Naive thymus-derived CD8-positive, alpha-beta T cell (primary cell): ENCODE data around the gene TMEFF2. TPM values are rescaled to one million over a fixed set of nuclear protein-coding genes. Genes with fewer than 3 reads are reported as not detected.
"Not testable (repeated sequence)": the region's sequence is repeated elsewhere in the genome, so short reads cannot be mapped to it uniquely, and the experiment has no call there.

Source experiments
- ATAC-seq, 2 donors: fragments of 150-1000 bp; cut with Tn5 transposase in 1 of 2; sonication (Bioruptor Pico), chemical (Tn5 transposase) in 1 of 2; 1 replicate in 1 of 2; 2 replicates in 1 of 2; pipeline ENCODE4 v1.10.0; 2021; ENCODE audit warnings: mild to moderate bottlenecking in 2 of 2, moderate library complexity in 2 of 2
- POLR2A ChIA-PET: fragments of 350-600 bp; sonication (Branson Sonifier 250); formaldehyde crosslinking; loops from one replicate; lab custom pipeline; 2021; ENCODE audit warnings: antibody characterized with exemption; lab: Charles Lee
- DNase-seq, 10 donors: peaks; one replicate each; pipeline versions ENCODE4 v3.0.0 to v3.0.0-alpha.2; 2020 to 2022
- H3K27ac Mint-ChIP-seq, 10 donors: one replicate each; pipeline ENCODE4 v1.8.0; 2020 to 2022; ENCODE audit warnings: mild to moderate bottlenecking in 10 of 10, mixed read lengths in 10 of 10, moderate library complexity in 4 of 10, inconsistent platforms in 1 of 10
- H3K27me3 Mint-ChIP-seq, 5 donors: one replicate each; pipeline ENCODE4 v1.8.0; 2021 to 2022; ENCODE audit warnings: mixed read lengths in 5 of 5
- H3K36me3 Mint-ChIP-seq, 3 donors: one replicate each; pipeline ENCODE4 v1.8.0; 2020 to 2022; ENCODE audit warnings: mixed read lengths in 3 of 3, mild to moderate bottlenecking in 2 of 3, inconsistent platforms in 1 of 3
- H3K4me1 Mint-ChIP-seq, 4 donors: one replicate each; pipeline ENCODE4 v1.8.0; 2021 to 2022; ENCODE audit warnings: mixed read lengths in 4 of 4
- H3K4me3 Mint-ChIP-seq, 10 donors: one replicate each; pipeline ENCODE4 v1.8.0; 2020 to 2022; ENCODE audit warnings: mild to moderate bottlenecking in 10 of 10, mixed read lengths in 10 of 10, moderate library complexity in 6 of 10, inconsistent platforms in 1 of 10
- H3K9me3 Mint-ChIP-seq, 9 donors: one replicate each; pipeline ENCODE4 v1.8.0; 2020 to 2022; ENCODE audit warnings: mixed read lengths in 9 of 9, mild to moderate bottlenecking in 3 of 9, inconsistent platforms in 1 of 9, moderate library complexity in 1 of 9
- polyA plus RNA-seq, 3 donors: library from polyadenylated mRNA; unstranded; fragments of 300-500 nt; fragmentation: Illumina TruSeq; gene quantifications; one replicate each; pipeline ENCODE4 v1.2.3, GENCODE V29; 2021
- total RNA-seq, 8 experiments: library from RNA in 2 of 8; stranded (reverse) in 2 of 8; gene quantifications; one replicate each; pipeline ENCODE4 v1.2.3 and lab custom pipeline; 2021 to 2026

TMEFF2 gene
- total and polyA plus RNA-seq, 5 experiments from 2014 or later: not detected

DNA sequence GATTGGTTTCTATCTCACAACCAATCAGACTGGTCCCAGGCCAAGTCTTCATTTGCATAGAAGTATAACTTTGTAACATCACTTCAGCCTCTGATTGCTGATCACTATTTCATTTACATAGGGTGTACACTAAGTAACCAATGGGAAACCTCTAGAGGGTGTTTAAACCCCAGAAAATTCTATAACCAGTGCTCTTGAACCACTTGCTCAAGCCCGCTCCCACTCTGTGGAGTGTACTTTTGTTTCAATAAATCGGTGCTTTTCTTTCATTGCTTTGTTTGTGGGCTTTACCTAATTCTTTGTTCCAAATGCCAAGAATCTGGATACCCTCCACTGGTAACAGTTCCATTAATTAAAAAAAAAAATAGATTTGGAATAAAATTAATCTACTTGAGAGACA is 77.0 kb downstream of the TMEFF2 start:
- Mint-ChIP-seq H3K27me3 (peaks cover 0 to 11% (median 3%) of the 10 kb centered on the region in 5 donors), H3K36me3 (no peaks in the 10 kb centered on the region), H3K4me3 (no peak overlapping the region), H3K9me3 (peaks cover 0 to 11% (median 2%) of the 10 kb centered on the region in 9 donors), H3K4me1 (no peaks in the 10 kb centered on the region), H3K27ac (no peak overlapping the region)
- DNase-seq: no peak
- POLR2A ChIA-PET: no interaction called here
- no peak for ATAC-seq

DNA sequence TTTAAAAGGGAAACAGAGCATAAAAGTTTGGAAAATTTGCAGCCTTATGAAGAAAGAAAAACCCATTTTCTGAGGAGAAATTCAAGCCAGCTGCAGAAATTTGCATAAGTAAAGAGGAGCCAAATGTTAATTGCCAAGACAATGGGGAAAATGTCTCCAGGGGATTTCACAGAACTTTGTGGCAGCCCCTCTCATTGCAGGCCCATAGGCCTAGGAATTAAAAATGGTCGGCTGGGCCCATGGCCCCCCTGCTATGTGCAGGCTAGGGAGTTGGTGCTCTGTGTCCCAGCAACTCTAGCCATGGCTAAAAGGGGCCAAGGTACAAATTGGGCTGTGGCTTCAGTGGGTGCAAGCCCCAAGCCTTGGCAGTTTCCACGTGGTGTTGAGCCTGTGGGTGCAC is 83.2 kb downstream of the TMEFF2 start:
- H3K9me3 Mint-ChIP-seq, H3K36me3 Mint-ChIP-seq, DNase-seq, H3K27ac Mint-ChIP-seq, POLR2A ChIA-PET, H3K4me1 Mint-ChIP-seq, ATAC-seq, H3K4me3 Mint-ChIP-seq: not testable (repeated sequence)
- peaks cover 0 to 10% (median 2%) of the 10 kb centered on the region in 5 donors for H3K27me3 Mint-ChIP-seq

DNA sequence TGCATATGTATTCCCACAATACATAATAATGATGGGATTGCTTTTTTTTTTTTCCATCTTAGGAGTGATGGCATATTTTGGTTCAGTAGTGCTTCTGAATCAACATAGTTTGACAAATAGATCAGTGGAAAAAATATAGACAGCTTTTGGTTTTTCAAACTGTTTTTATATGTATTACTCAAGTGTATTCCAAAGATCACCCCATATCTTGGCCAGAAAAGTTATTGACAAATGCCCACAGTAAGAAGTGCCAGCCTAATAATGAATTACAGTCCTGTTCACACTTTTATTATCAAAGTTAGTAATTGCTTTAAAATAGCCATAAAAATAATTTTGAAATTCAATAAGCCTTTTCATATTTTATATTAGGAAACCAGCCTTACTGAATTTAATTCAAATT is 95.0 kb downstream of the TMEFF2 start:
- H3K36me3 Mint-ChIP-seq: no peaks in the 10 kb centered on the region
- peaks cover 0 to 22% (median 5%) of the 10 kb centered on the region in 5 donors for H3K27me3 Mint-ChIP-seq
- POLR2A ChIA-PET: no interaction called here
- H3K9me3 Mint-ChIP-seq: no peaks in the 10 kb centered on the region
- no peak for DNase-seq
- no peaks in the 10 kb centered on the region for H3K4me1 Mint-ChIP-seq
- no peak for ATAC-seq
- no peak overlapping the region for H3K27ac Mint-ChIP-seq
- H3K4me3 Mint-ChIP-seq: no peak overlapping the region

DNA sequence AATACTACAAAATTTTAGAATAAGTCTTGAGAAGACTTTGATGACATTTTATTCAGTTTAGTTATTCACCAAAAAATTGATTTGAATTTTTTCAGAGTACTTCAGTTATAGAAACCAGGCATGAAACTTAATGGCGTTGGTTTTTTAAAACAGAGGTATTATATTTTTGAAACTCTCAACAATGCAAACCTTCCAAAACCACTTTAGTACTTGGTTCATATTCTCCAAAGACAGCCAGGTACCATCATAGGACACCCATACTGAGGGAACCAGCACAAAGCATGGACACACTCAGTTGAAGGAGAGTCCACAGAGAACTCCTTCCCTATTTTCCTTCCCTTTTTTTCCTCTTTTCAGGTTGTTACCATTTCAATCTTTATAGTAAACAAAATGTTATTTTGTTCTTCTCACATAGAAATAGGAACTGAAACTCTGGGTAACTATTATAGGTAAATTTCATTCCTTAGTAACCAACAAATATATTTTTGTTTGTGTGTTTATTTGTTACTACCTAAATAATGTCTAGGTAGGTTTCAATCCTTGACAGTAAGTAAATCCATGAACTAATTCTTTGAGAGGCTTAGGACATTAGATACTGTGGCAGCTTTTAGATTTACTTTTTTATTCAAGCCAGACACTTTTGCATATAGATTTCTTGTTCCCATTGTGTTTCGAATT is 95.8 kb downstream of the TMEFF2 start:
- DNase-seq (no peak), ATAC-seq (no peak)
- H3K27me3 Mint-ChIP-seq: peaks cover 0 to 18% (median 5%) of the 10 kb centered on the region in 5 donors
- H3K4me1 Mint-ChIP-seq: no peaks in the 10 kb centered on the region
- H3K4me3 Mint-ChIP-seq: no peak overlapping the region
- no peaks in the 10 kb centered on the region for H3K36me3 Mint-ChIP-seq
- no peaks in the 10 kb centered on the region for H3K9me3 Mint-ChIP-seq
- no peak overlapping the region for H3K27ac Mint-ChIP-seq
- POLR2A ChIA-PET: no interaction called here

DNA sequence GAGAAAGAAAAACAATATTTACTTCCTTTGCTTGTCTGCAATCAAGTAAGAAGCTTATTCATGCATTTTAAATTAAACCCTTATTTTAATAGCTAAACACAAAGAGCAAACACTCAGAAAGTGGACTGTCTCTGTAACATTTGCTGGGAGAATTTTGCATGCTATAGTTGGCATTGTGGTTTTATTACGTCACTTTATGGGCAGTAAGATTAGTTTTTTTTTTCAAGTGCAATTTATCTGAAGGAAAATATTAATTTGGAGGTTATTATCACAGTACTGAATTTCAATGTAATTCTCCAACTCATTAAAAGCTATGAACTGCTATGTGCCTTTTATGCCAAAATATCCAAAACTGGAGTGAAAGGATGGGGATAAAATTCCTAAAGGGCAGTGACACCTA is 103.3 kb downstream of the TMEFF2 start:
- no peaks in the 10 kb centered on the region for H3K36me3 Mint-ChIP-seq
- H3K27ac Mint-ChIP-seq: no peak overlapping the region
- POLR2A ChIA-PET: no interaction called here
- H3K4me1 Mint-ChIP-seq: no peaks in the 10 kb centered on the region
- ATAC-seq: no peak
- no peaks in the 10 kb centered on the region for H3K9me3 Mint-ChIP-seq
- no peak for DNase-seq
- no peak overlapping the region for H3K4me3 Mint-ChIP-seq
- H3K27me3 Mint-ChIP-seq: peaks cover 0 to 5% (median 0%) of the 10 kb centered on the region in 5 donors

DNA sequence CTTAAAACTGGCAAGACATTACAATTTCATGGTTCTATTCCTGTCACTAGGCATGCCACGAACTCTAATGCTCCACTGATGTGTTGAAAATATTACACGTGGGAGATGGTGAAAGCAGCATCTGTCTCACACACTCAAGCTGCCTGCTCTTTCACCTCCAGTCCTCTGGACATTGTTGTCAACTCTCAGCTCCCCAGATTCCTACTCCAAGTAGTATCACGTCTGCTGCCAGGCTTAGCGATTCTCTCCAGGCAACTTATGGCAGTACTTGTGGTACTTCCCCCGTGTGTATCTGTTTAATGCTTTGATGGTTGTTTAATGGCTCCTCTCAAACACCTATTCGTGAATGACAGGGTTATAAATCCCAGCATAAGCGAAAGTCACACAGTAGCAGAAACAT is 103.8 kb downstream of the TMEFF2 start:
- Mint-ChIP-seq H3K9me3 (no peaks in the 10 kb centered on the region), H3K27me3 (peaks cover 0 to 5% (median 0%) of the 10 kb centered on the region in 5 donors), H3K36me3 (no peaks in the 10 kb centered on the region), H3K4me3 (no peak overlapping the region), H3K4me1 (no peaks in the 10 kb centered on the region), H3K27ac (no peak overlapping the region)
- POLR2A ChIA-PET: no interaction called here
- ATAC-seq: no peak
- DNase-seq: no peak

DNA sequence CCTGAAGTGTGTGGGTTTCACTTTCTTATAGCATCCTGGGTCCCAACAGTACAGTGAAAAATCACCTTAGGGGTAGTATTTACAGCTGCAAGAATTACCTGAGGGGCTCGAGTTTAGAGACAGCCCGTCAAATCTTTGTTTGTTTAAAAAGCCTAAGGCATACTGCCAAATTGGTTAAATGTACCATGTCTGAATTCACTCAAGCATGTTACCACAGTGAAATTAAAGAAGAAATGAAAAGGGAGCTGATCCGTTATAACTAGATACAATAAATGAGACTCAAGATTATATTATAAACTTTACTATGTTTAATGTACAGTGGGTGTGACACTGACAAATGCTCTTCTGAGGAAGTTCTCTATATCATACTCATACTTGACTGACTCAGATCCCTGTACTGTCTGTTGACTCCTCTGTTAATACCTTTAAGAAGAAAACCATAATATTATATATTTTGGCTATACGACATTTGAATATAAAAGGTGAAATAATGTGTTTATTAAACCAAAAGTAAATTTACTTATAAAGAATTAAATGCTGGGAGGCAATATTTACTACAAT is 107.3 kb downstream of the TMEFF2 start:
- DNase-seq: no peak
- Mint-ChIP-seq H3K9me3 (no peaks in the 10 kb centered on the region), H3K27me3 (peaks cover 0 to 5% (median 0%) of the 10 kb centered on the region in 5 donors), H3K36me3 (no peaks in the 10 kb centered on the region), H3K4me1 (no peaks in the 10 kb centered on the region), H3K27ac (no peak overlapping the region), H3K4me3 (no peak overlapping the region)
- POLR2A ChIA-PET: no interaction called here
- no peak for ATAC-seq

DNA sequence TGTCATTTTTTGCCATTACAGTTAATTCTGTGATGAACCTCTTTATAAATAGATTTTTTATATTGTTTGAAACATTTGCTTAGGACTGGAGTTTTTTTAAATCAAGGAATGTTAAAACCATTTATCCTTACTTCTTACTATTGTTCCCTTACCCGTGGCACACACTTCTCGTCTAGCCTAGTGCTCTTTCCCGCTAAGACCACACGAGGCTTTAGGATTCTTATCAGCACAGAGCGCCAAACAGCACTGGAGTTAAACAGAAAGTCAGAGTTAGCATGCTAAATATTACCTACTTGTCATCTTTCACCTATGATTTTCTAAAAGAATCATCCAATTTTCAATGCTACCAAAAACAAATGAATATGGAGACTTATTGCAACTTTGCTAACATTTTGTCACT is 112.6 kb downstream of the TMEFF2 start:
- H3K4me1 Mint-ChIP-seq: peaks cover 0 to 2% (median 0%) of the 10 kb centered on the region in 4 donors
- peaks cover 0 to 2% (median 0%) of the 10 kb centered on the region in 5 donors for H3K27me3 Mint-ChIP-seq
- POLR2A ChIA-PET: no interaction called here
- DNase-seq (no peak), ATAC-seq (no peak)
- H3K9me3 Mint-ChIP-seq: no peaks in the 10 kb centered on the region
- no peaks in the 10 kb centered on the region for H3K36me3 Mint-ChIP-seq
- no peak overlapping the region for H3K4me3 Mint-ChIP-seq
- H3K27ac Mint-ChIP-seq: no peak overlapping the region

DNA sequence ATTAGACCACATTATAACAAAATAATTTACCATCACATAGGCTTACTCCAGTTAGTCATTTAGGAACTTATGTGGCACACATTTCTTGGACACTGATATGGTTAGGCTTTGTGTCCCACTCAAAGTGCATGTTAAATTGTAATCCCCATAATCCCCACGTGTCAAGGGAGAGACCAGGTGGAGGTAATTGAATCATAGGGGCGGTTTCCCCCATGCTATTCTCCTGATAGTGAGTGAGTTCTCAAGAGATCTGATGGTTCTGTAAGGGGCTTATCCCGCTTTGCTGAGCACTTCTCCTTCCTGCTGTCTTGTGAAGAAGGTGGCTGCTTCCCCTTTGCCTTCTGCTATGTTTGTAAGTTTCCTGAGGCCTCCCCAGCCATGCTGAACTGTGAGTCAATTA is 114.6 kb downstream of the TMEFF2 start:
- H3K9me3 Mint-ChIP-seq, H3K27ac Mint-ChIP-seq, ATAC-seq, H3K36me3 Mint-ChIP-seq, DNase-seq, POLR2A ChIA-PET, H3K27me3 Mint-ChIP-seq, H3K4me3 Mint-ChIP-seq: not testable (repeated sequence)
- peaks cover 6 to 10% (median 7%) of the 10 kb centered on the region in 4 donors for H3K4me1 Mint-ChIP-seq

DNA sequence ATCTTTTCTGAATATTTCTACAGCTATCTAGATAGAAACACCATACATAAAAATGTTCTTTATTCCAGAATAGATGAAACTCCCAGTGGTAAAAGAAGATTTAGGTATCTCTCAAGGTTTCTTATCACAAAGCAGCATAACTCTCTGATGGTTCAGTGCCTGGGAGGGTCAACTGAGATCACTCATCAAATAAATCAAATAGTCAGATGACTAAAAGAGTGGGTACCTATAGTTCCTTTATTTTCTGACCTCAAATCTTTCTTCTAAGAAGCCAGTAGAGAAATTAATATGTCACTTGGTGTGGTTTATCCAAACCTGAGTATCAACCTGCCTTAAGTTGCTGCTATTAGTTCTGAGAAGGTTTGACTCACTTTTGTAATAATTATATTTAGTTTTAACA is 120.9 kb downstream of the TMEFF2 start:
- Mint-ChIP-seq H3K9me3 (no peaks in the 10 kb centered on the region), H3K27me3 (peaks cover 0 to 1% (median 0%) of the 10 kb centered on the region in 5 donors), H3K4me3 (no peak overlapping the region), H3K27ac (no peak overlapping the region), H3K4me1 (peaks cover 13 to 30% (median 27%) of the 10 kb centered on the region in 4 donors), H3K36me3 (no peaks in the 10 kb centered on the region)
- ATAC-seq: no peak
- no peak for DNase-seq
- POLR2A ChIA-PET: no interaction called here

DNA sequence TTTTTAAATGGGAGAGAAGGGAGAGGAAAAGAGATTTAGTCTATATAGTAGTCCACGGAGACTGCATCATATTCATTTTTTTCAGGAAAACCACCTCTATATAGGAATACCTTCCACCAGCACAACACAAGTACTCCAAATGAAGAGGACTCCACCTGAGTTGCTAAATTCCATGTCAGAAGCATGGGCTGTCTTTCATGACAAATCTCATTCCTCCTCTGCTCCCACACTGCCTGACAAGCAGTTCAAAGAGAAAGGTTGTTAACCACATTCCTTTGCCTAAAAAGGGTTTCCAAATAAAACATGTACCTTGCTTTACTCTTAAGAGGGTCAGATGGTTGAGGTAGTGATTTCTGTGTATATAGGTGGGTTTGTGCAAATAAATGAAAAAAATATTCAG is 122.0 kb downstream of the TMEFF2 start:
- Mint-ChIP-seq H3K27ac (peak overlapping the region in 1 of 10 donors; percentile 21), H3K36me3 (no peaks in the 10 kb centered on the region), H3K4me3 (peak overlapping the region in 8 of 10 donors; percentile 8 to 48 (median 20)), H3K9me3 (no peaks in the 10 kb centered on the region), H3K4me1 (peaks cover 13 to 30% (median 27%) of the 10 kb centered on the region in 4 donors), H3K27me3 (peaks cover 0 to 1% (median 0%) of the 10 kb centered on the region in 5 donors)
- DNase-seq (no peak), ATAC-seq (no peak)
- POLR2A ChIA-PET: no interaction called here

DNA sequence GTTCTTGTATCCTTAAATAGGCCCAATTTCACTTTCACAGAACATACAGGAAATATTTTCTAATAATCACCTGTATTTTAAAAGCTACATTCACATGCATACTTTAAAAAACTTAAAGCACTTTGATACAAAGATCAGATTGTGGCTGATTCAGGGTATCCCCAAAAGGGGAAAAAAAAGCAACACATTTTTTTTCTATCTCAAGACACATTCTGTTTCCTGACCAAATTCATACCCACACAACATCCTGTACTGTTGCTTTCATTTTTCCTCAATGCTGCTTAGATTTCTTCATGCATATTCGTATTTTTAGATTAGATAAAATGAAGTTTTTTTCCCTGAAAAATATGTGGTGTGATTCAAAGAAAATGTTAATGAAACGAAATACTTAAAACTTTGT is 122.5 kb downstream of the TMEFF2 start:
- POLR2A ChIA-PET: no interaction called here

DNA sequence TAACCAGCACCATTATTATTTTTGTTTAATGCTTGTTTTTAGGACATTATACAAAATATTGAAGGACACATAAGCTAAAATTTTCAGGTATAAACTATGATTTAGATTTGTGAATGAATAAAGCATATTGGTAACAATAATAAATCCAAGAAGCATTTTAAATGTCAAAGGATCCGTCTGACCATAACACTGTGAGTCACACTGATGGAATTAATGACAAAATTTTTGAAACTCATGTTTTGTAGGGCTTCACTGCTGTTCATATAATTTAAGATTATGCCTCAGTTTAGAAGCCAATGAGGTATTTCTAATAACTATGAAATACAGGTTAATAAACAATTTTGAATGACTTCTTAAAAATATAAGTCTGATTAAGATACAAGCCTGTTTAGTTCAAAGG is 124.6 kb downstream of the TMEFF2 start:
- no peak overlapping the region for H3K4me3 Mint-ChIP-seq
- no peaks in the 10 kb centered on the region for H3K9me3 Mint-ChIP-seq
- H3K36me3 Mint-ChIP-seq: no peaks in the 10 kb centered on the region
- no peak for DNase-seq
- H3K4me1 Mint-ChIP-seq: peaks cover 6 to 23% (median 18%) of the 10 kb centered on the region in 4 donors
- H3K27me3 Mint-ChIP-seq: peaks cover 0 to 5% (median 4%) of the 10 kb centered on the region in 5 donors
- ATAC-seq: no peak
- no peak overlapping the region for H3K27ac Mint-ChIP-seq
- POLR2A ChIA-PET: no interaction called here

More for the DNA sequence above, 122.5 kb downstream of the TMEFF2 start:
- Mint-ChIP-seq H3K27ac (peak overlapping the region in 2 of 10 donors; percentile 3 to 21), H3K36me3 (no peaks in the 10 kb centered on the region), H3K4me3 (peak overlapping the region in 8 of 10 donors; percentile 8 to 48 (median 20)), H3K27me3 (peaks cover 0 to 1% (median 0%) of the 10 kb centered on the region in 5 donors), H3K4me1 (peaks cover 13 to 30% (median 26%) of the 10 kb centered on the region in 4 donors), H3K9me3 (no peaks in the 10 kb centered on the region)
- DNase-seq: no peak
- peak in 1 of 2 donors; percentile 63 for ATAC-seq
